Calu3 (cell line): Measurements from ENCODE around the gene MYPN. TPM values are rescaled to one million over a fixed set of nuclear protein-coding genes. Genes with fewer than 3 reads are reported as not detected.

ENCODE experiments used
- BruUV-seq: library from RNA; stranded (reverse); fragments of 400-500 nt; replicated peaks from 2 replicates; lab custom pipeline; 2021; lab: Mats Ljungman, UMichigan
- CTCF ChIA-PET: fragments of 300-600 bp; sonication (Branson Sonifier 250); formaldehyde crosslinking; loops from one replicate; lab custom pipeline; 2022; ENCODE audit warnings: antibody characterized with exemption; lab: Charles Lee
- DNase-seq: peaks from one replicate; pipeline ENCODE4 v3.0.0; 2022
- H3K27ac Mint-ChIP-seq: one replicate; pipeline ENCODE4 v1.8.0; 2022; ENCODE audit warnings: mixed read lengths; ENCODE audit not compliant: unreplicated experiment
- H3K27me3 Mint-ChIP-seq: one replicate; pipeline ENCODE4 v1.8.0; 2022; ENCODE audit warnings: mixed read lengths; ENCODE audit not compliant: unreplicated experiment
- H3K36me3 Mint-ChIP-seq: one replicate; pipeline ENCODE4 v1.8.0; 2022; ENCODE audit warnings: mild to moderate bottlenecking, moderate library complexity, mixed read lengths; ENCODE audit not compliant: insufficient read depth, unreplicated experiment
- H3K4me1 Mint-ChIP-seq: one replicate; pipeline ENCODE4 v1.8.0; 2022; ENCODE audit warnings: mild to moderate bottlenecking, low read depth, mixed read lengths; ENCODE audit not compliant: unreplicated experiment
- H3K4me3 Mint-ChIP-seq: one replicate; pipeline ENCODE4 v1.8.0; 2022; ENCODE audit warnings: mild to moderate bottlenecking, low read depth, moderate library complexity, mixed read lengths; ENCODE audit not compliant: unreplicated experiment
- H3K9me3 Mint-ChIP-seq: one replicate; pipeline ENCODE4 v1.8.0; 2022; ENCODE audit warnings: low read depth, mixed read lengths; ENCODE audit not compliant: unreplicated experiment
- CTCF ChIP-seq: fragments of 200-600 bp; IDR thresholded peaks from one replicate; pipeline ENCODE4 v1.8.0; 2022; ENCODE audit warnings: antibody characterized with exemption; ENCODE audit not compliant: unreplicated experiment
- intact Hi-C: fragments of 100-400 bp; cut with micrococcal nuclease; formaldehyde crosslinking; loops from one replicate; pipeline ENCODE4 v1.10.0; 2022; ENCODE audit not compliant: unreplicated experiment
- total RNA-seq: library from RNA; stranded (reverse); gene quantifications from 2 replicates; pipeline ENCODE4 v1.2.3, GENCODE V29; 2022

The MYPN gene
- total RNA-seq, 1 experiment from 2014 or later, result 0.38 TPM

- intact Hi-C loops, result no loop called here
- CTCF ChIA-PET, result no interaction called here
- no peaks in the 10 kb centered on the region for H3K9me3 Mint-ChIP-seq
Measured at GRCh38 chr10:68142761-68143160, 33.5 kb downstream of the MYPN start.

GRCh38 chr10:68144709-68145108 lies 35.4 kb downstream of the MYPN start:
- TF ChIP-seq CTCF, result no peak
- DNase-seq, result no peak
- CTCF ChIA-PET, result no interaction called here
- BruUV-seq, result no TSS peak
- intact Hi-C loops, result no loop called here
- H3K27ac Mint-ChIP-seq, result peak overlapping the region; percentile 31
- H3K36me3 Mint-ChIP-seq, result no peaks in the 10 kb centered on the region
- peaks cover 24% of the 10 kb centered on the region for H3K4me1 Mint-ChIP-seq
- H3K4me3 Mint-ChIP-seq, result no peak overlapping the region
- H3K27me3 Mint-ChIP-seq, result no peaks in the 10 kb centered on the region
- no peaks in the 10 kb centered on the region for H3K9me3 Mint-ChIP-seq

More at GRCh38 chr10:68142761-68143160, 33.5 kb downstream of the MYPN start:
- H3K4me3 Mint-ChIP-seq, result no peak overlapping the region
- peaks cover 32% of the 10 kb centered on the region for H3K4me1 Mint-ChIP-seq
- H3K36me3 Mint-ChIP-seq, result no peaks in the 10 kb centered on the region
- DNase-seq, result no peak
- H3K27ac Mint-ChIP-seq, result no peak overlapping the region
- no peak for TF ChIP-seq CTCF
- H3K27me3 Mint-ChIP-seq, result no peaks in the 10 kb centered on the region
- BruUV-seq, result no TSS peak

- no peak for DNase-seq
- Mint-ChIP-seq H3K4me1 (peaks cover 24% of the 10 kb centered on the region), H3K27me3 (no peaks in the 10 kb centered on the region), H3K9me3 (no peaks in the 10 kb centered on the region), H3K36me3 (no peaks in the 10 kb centered on the region), H3K27ac (peak overlapping the region; percentile 56), H3K4me3 (no peak overlapping the region)
- intact Hi-C loops, result no loop called here
- no TSS peak for BruUV-seq
- CTCF ChIA-PET, result no interaction called here
- TF ChIP-seq CTCF, result no peak
Measured at GRCh38 chr10:68145705-68146104, 36.4 kb downstream of the MYPN start.

- CTCF ChIA-PET, result interaction anchor here (0.7 kb wide), 1 partner anchor 63 kb away, joined by 3 read pairs; no protein-coding TSS in a partner anchor
- peaks cover 27% of the 10 kb centered on the region for H3K4me1 Mint-ChIP-seq
- no peak for DNase-seq
- H3K4me3 Mint-ChIP-seq, result no peak overlapping the region
- no peaks in the 10 kb centered on the region for H3K9me3 Mint-ChIP-seq
- H3K36me3 Mint-ChIP-seq, result no peaks in the 10 kb centered on the region
- no TSS peak for BruUV-seq
- no peak for TF ChIP-seq CTCF
- no peaks in the 10 kb centered on the region for H3K27me3 Mint-ChIP-seq
- intact Hi-C loops, result no loop called here
- peak overlapping the region; percentile 56 for H3K27ac Mint-ChIP-seq
Measured at GRCh38 chr10:68146133-68146532, 36.8 kb downstream of the MYPN start.
